NCI-H82 treated with DMSO at 0.1 percent for 48 hours (cell line): ENCODE measurements around the gene PHF5A.

Experiments
- DNase-seq: peaks from one replicate; lab custom pipeline; 2025; ENCODE audit not compliant: unreplicated experiment; lab: John Stamatoyannopoulos, UW

The PHF5A gene

DNA sequence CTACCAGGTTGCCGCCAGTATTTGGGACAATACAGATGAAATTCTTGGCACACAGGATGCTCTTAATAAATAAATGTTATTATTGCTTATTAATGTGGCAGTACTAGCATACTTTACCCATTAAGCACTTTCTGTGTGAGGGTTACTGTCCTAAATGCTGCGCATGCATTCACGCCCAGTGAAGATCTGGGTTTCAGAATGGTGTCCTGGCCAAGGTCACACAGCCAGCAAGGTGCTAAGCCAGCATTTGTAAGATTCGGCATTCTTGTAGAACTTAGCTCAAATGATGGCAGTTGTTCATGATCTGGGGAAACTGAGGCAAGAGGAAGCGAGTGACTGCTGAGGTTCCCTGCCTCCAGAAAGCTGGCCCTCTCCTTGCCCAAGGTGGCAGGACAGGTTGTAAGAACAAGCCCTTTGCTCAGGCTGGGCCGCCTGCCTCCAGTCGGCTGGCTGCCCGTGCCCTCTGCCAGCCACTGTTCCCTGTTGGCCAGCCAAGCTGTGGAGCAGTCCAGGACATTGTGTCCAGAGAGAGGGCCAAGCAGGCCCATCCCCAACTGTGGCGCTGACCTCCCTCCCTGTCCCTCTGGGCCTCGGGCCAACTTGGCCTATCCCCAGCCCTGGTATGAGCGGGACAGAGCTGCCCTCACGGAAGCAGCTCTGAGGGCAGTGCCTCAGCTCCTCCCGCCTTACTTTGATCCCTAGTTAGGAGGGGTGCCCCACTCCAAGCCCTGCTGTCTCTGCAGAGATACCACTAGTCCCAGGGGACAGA lies 50.7 kb downstream of the PHF5A start:
- no peak for DNase-seq

DNA sequence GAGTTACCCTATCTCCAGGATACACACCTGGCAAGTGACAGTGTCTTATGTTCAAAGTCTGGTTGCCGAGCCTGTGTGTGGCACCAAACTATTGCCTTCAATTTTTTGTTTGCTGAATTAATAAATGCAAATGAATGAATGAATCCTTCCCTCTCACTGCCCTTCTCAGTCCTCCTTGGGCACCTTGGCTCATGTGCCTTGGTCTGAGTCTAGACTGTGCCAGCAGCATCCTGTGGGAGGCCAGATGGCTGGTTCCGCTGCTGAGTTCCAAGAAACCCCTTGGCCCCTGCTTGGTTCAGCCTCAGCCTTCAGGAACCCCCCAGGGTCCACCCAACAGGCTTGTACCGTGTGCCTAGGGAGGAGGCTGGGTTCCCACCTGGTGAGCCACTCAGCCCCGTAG lies 52.9 kb downstream of the PHF5A start:
- no peak for DNase-seq

DNA sequence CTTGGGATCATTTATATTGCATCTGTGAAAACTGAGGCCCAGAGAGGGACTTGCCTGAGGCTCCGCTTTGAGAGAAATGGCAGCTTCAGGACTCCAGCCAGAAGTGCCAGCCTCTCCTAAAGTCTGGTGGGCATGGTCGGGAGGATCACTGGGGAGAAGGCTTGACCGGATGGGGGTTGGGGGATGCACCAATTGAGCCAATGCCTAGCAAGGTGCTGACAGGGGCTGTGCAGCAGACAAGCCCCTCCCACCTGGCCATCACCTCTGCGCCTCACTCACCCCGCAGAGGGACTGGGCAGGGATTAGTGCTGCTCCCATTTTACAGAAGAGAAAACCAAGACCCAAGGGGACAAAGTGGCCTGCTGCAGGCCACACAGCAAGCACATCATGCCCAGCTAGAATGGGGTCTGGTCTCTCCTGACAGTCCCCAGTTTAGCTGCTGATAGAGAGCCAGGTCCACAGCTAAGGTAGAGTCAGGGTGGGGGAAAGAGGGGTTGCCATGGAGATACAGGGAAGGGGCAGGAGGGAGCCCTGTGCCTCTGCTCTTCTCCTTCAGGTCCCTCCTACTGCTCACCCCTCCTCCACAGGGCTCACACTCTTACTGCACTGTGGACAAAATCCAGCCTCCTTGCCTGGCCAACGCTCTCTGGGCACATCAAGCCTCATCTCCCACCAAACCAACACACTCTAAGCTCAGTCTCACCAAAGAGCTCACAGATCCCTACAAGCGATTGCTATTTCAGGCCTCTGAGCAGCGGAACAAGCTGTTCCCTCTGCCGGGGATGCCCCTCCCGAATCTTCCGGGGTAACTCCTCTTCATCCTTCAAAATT lies 57.3 kb downstream of the PHF5A start:
- DNase-seq: no peak

DNA sequence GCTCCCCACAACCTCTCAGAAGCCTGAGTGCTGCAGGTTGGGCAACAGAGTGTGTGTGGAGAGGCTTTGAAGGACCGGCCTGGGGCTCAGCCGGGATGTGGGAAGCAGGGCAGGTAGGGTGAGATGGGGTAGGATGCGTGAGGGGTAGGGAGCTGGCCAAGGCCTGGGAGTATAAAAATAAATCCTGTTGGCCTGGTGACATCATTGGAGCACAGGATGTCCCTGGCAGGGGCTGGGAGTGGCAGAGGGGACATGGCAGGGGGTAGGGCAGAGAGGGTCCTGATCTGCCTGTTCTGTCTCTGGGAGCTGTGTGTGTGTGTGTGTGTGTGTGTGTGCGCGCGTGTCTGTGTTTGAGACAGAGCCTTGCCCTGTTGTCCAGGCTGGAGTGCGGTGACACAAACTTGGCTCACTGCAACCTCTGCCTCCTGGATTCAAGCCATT lies 58.2 kb downstream of the PHF5A start:
- no peak for DNase-seq
